T-helper 9 cell (primary cell): ENCODE measurements around the gene TRIM77.
"Not testable (repeated sequence)": the region's sequence is repeated elsewhere in the genome, so short reads cannot be mapped to it uniquely, and the experiment has no call there.

ENCODE experiments used
- DNase-seq: peaks from one replicate; pipeline ENCODE4 v3.0.0-alpha.2; 2020
- total RNA-seq, 2 donors: gene quantifications; one replicate each; lab custom pipeline; 2026; lab: John Stamatoyannopoulos, UW

The TRIM77 gene
- total RNA-seq: 0 reads per million in 2 donors

GRCh38 chr11:89709999-89710398, at the start of gene TRIM77:
Gene TRIM77 (plus strand): TSS chr11:89710299. CDS start chr11:89710299, 0 bp downstream.
- not testable (repeated sequence) for DNase-seq

- DNase-seq: no peak
These were observed 43.1 kb upstream of the TRIM77 start for GRCh38 chr11:89667001-89667400.

- not testable (repeated sequence) for DNase-seq
These were observed 41.9 kb upstream of the TRIM77 start for GRCh38 chr11:89668158-89668557.

GRCh38 chr11:89669586-89669985, 40.5 kb upstream of the TRIM77 start:
- not testable (repeated sequence) for DNase-seq

GRCh38 chr11:89669993-89670669, 40.0 kb upstream of the TRIM77 start:
- not testable (repeated sequence) for DNase-seq

GRCh38 chr11:89672547-89672946, 37.6 kb upstream of the TRIM77 start:
- not testable (repeated sequence) for DNase-seq

- DNase-seq: not testable (repeated sequence)
These were observed 36.7 kb upstream of the TRIM77 start for GRCh38 chr11:89673380-89673779.

GRCh38 chr11:89675383-89675782, 34.7 kb upstream of the TRIM77 start:
- DNase-seq: not testable (repeated sequence)

- DNase-seq: not testable (repeated sequence)
These were observed 34.2 kb upstream of the TRIM77 start for GRCh38 chr11:89675948-89676347.

GRCh38 chr11:89707080-89707479, 3.0 kb upstream of the TRIM77 start:
- DNase-seq: not testable (repeated sequence)

- DNase-seq: not testable (repeated sequence)
These were observed 14.9 kb downstream of the TRIM77 start for GRCh38 chr11:89724866-89725498.

- not testable (repeated sequence) for DNase-seq
These were observed 20.1 kb downstream of the TRIM77 start for GRCh38 chr11:89730215-89730614.

GRCh38 chr11:89736566-89736965, 26.5 kb downstream of the TRIM77 start:
- DNase-seq: no peak

- DNase-seq: no peak
These were observed 27.0 kb downstream of the TRIM77 start for GRCh38 chr11:89737116-89737515.

GRCh38 chr11:89741406-89741805, 31.3 kb downstream of the TRIM77 start:
- not testable (repeated sequence) for DNase-seq

GRCh38 chr11:89744158-89744557, 34.1 kb downstream of the TRIM77 start:
- not testable (repeated sequence) for DNase-seq

- not testable (repeated sequence) for DNase-seq
These were observed 40.7 kb downstream of the TRIM77 start for GRCh38 chr11:89750822-89751221.
